Neural cell (in vitro differentiated cells): ENCODE measurements around the gene GPR107.

ENCODE experiments used
- CTCF ChIP-seq: fragments of 450-650 bp; IDR thresholded peaks from 2 replicates; pipeline ENCODE4 v1.5.1; 2014; ENCODE audit warnings: antibody characterized with exemption, mild to moderate bottlenecking, moderate library complexity; ENCODE audit not compliant: poor library complexity, severe bottlenecking
- RAD21 ChIP-seq: fragments of 450-650 bp; conservative IDR thresholded peaks from 2 replicates; pipeline ENCODE4 v1.6.1; 2014; ENCODE audit warnings: antibody characterized with exemption, mild to moderate bottlenecking, moderate library complexity

DNA sequence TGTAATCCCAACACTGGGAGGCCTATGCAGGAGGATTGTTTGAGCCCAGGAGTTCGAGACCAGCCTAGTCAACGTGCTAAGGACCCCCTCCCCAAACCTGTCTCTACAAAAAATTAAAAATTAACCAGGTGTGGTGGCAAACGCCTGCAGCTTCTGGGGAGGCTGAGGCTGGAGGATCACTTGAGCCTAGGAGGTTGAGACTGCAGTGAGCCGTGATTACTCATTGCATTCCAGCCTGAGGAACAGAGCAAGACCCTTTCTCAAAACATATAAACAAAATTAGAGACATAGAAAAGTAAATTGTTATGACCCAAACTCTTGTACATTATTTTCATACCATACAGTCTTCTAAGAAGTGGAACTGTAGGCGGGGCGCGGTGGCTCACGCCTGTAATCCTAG is 1.1 kb downstream of the GPR107 start:
- TF ChIP-seq CTCF (no peak), RAD21 (no peak)
